NB4 (cell line): ENCODE measurements around the gene DUSP7.

Experiments used
- DNase-seq: peaks from one replicate; pipeline ENCODE4 v3.0.0; 2010; ENCODE audit warnings: low read depth
- H3K4me3 ChIP-seq: one replicate; pipeline ENCODE4 v1.5.1; 2011; ENCODE audit warnings: mild to moderate bottlenecking, low read depth, low read length, moderate library complexity
- MYC ChIP-seq: IDR thresholded peaks from 2 replicates; pipeline ENCODE4 v1.6.1; 2011; ENCODE audit warnings: low read depth, low read length
- POLR2A ChIP-seq: IDR thresholded peaks from 2 replicates; pipeline ENCODE4 v1.6.1; 2011; ENCODE audit warnings: mild to moderate bottlenecking; ENCODE audit not compliant: insufficient read length; ENCODE audit errors: extremely low read depth
- TF ChIP-seq, protein P1 (sequence below): IDR thresholded peaks from one replicate; pipeline ENCODE4 v1.5.1; 2012; ENCODE audit warnings: low read depth, low read length
- TF ChIP-seq, protein P2 (sequence below): IDR thresholded peaks from 2 replicates; pipeline ENCODE4 v1.6.1; 2011; ENCODE audit warnings: low read depth, low read length

The DUSP7 gene

DNA sequence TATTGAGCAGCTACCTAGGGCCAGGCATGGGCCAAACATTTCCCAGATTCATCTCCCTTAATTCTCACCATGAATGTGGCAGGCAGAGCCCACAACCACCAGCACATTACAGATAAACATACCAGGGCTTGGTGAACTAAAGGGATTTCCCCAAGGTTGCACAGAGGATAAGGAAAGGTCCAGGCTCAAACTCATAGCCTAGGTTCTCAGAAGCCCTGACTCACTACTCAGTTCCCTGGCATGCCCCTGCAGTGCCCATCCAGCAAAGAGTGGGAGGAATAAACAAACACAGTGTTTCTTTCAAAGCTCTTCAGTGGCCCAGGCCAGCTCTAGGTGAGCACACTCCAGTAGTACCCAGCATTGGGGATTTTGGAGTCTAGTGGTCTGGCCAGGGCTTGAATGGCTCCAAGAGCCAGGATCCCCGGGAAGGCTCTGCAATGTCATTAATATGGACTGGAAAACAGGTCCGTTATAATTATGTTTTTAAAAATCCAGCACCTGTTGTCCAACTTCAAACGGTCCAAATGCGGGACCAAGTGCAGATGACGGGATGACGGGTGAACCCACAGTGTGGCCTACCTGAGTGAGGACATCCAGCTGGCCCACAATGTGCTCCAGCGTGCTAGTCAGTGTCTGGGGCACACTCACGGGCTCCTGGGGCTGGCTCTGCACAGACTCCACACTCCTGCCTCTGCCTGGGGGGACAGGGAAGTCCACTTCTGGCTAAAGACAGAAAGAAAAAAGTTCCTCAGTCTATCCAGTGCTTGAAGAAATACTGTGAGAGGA, 39.8 kb upstream of the DUSP7 start:
- DNase-seq, result no peak
- TF ChIP-seq, protein P1, sequence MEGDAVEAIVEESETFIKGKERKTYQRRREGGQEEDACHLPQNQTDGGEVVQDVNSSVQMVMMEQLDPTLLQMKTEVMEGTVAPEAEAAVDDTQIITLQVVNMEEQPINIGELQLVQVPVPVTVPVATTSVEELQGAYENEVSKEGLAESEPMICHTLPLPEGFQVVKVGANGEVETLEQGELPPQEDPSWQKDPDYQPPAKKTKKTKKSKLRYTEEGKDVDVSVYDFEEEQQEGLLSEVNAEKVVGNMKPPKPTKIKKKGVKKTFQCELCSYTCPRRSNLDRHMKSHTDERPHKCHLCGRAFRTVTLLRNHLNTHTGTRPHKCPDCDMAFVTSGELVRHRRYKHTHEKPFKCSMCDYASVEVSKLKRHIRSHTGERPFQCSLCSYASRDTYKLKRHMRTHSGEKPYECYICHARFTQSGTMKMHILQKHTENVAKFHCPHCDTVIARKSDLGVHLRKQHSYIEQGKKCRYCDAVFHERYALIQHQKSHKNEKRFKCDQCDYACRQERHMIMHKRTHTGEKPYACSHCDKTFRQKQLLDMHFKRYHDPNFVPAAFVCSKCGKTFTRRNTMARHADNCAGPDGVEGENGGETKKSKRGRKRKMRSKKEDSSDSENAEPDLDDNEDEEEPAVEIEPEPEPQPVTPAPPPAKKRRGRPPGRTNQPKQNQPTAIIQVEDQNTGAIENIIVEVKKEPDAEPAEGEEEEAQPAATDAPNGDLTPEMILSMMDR, result no peak
- TF ChIP-seq POLR2A, result no peak
- no peak for TF ChIP-seq MYC
- TF ChIP-seq, protein P2, sequence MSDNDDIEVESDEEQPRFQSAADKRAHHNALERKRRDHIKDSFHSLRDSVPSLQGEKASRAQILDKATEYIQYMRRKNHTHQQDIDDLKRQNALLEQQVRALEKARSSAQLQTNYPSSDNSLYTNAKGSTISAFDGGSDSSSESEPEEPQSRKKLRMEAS, result no peak
- H3K4me3 ChIP-seq, result no peak overlapping the region

DNA sequence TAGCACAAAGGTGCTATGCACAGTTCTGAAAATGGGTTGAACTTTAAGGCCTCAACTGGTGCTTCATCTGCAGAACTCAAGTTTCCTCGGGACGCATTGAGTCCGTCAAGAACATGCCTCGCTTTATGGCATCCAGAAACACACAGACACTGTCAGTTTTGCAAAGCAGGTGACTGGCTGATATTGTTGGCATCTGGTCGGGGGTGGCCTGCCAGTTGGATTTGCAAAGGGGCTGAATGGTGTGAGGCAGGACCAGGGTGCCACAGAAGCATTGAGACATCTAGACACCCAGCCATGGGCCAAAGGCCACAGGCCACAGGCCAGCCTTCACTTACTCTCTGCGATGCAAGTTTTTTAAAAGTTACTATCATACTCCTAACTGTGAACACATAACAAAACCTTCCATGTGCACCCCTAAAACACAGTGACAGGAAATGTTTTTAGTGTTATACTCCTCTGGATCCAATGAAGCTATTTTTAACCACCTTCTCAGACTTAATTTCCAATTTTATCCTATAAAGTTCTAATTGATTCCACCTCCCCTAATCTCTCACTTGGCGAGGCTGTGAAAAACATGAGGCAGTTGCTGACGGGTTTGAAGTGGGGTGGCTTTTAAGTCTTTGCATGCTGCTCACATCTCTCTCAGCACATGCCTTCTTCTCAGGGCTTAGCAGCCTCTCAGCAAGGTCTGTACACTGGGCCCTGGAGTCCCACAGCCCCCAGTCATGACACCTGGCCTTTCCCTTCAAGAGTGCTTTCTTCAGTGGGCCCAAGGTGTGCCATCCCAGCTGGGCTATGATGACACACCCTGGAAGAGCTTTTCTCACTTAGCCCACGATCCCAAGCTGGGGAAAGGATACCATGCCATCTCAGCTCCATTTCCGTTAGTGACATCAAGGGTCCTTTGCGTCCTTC, 38.5 kb upstream of the DUSP7 start:
- no peak overlapping the region for H3K4me3 ChIP-seq
- TF ChIP-seq POLR2A (no peak), MYC (no peak)
- TF ChIP-seq, protein P1, result no peak
- TF ChIP-seq, protein P2, result no peak
- DNase-seq, result no peak

DNA sequence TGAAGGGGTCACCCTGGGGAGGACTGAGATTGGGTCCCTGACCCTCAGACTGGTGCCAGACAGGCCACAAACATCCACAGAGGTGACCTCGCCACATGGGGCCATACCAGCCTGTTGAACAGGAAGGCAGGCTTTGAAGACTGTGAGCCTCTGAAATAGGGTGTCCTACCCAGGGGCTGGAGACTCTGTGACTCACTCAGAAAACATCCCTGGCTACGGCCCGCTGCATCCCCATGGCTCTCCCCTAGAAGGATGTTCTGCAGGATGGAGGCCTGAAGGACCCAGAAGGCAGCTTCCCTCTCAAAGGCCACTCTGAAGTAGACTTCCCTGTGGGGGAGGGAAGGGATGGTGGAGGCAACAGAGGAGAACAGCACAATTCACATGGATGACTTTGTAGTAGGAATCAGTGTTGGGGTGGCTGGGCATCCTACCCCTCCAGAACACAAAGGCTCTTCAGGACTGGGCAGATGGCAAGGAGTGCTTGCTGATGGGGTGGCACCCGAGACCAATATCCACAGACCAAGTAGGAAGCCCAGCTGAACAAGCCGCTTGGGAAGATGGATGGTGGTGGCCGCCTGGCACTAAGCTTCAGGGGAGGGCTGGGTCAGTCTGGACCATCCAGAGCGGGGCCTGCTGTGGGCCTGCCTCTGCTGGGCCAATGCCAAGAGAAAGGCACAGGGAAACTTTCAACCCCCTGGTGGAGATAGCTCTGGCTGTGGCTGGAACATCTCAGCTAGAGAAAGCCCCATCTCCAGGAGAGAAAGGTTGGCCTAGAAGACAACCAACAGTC, 37.6 kb upstream of the DUSP7 start:
- no peak for TF ChIP-seq MYC
- DNase-seq, result no peak
- H3K4me3 ChIP-seq, result no peak overlapping the region

- no peak for TF ChIP-seq MYC
- DNase-seq, result no peak
- no peak overlapping the region for H3K4me3 ChIP-seq
Measured at GRCh38 chr3:52092891-52093290, 36.5 kb upstream of the DUSP7 start.

- TF ChIP-seq POLR2A (no peak), MYC (no peak)
- TF ChIP-seq, protein P2, result no peak
- no peak for DNase-seq
- H3K4me3 ChIP-seq, result no peak overlapping the region
Measured at GRCh38 chr3:52092271-52092660, 35.9 kb upstream of the DUSP7 start.

GRCh38 chr3:52091586-52092270, 35.4 kb upstream of the DUSP7 start:
- no peak overlapping the region for H3K4me3 ChIP-seq
- TF ChIP-seq, protein P1, result no peak
- TF ChIP-seq MYC (no peak), POLR2A (no peak)
- TF ChIP-seq, protein P2, result no peak
- DNase-seq, result no peak
